Activated T-helper 17 cell treated with anti-CD3 and anti-CD28 coated beads, Interleukin-2, amount 50 U/mL, for 72 hours (primary cell): ENCODE measurements around the gene NT5M. TPM values are rescaled to one million over a fixed set of nuclear protein-coding genes. Genes with fewer than 3 reads are reported as not detected.

ENCODE experiments used
- ATAC-seq: fragments of 150-1000 bp; cut with Tn5 transposase; replicated peaks from 2 replicates; pipeline ENCODE4 v1.10.0; 2021; ENCODE audit warnings: mild to moderate bottlenecking, moderate library complexity
- H3K27ac Mint-ChIP-seq: one replicate; pipeline ENCODE4 v1.8.0; 2022; ENCODE audit warnings: mixed read lengths
- H3K27me3 Mint-ChIP-seq: one replicate; pipeline ENCODE4 v1.8.0; 2022; ENCODE audit warnings: mixed read lengths
- H3K36me3 Mint-ChIP-seq: one replicate; pipeline ENCODE4 v1.8.0; 2022; ENCODE audit warnings: low read depth, mild to moderate bottlenecking, mixed read lengths
- H3K4me1 Mint-ChIP-seq: one replicate; pipeline ENCODE4 v1.8.0; 2022; ENCODE audit warnings: mixed read lengths
- H3K4me3 Mint-ChIP-seq: one replicate; pipeline ENCODE4 v1.8.0; 2022; ENCODE audit warnings: mild to moderate bottlenecking, mixed read lengths
- H3K9me3 Mint-ChIP-seq: one replicate; pipeline ENCODE4 v1.8.0; 2022; ENCODE audit warnings: mixed read lengths
- total RNA-seq, 2 donors: library from RNA; stranded (reverse); gene quantifications; one replicate each; pipeline ENCODE4 v1.2.3, GENCODE V29; 2022

NT5M gene
- total RNA-seq, 2 donors from 2014 or later, result 2.4 to 3.3 TPM

- Mint-ChIP-seq H3K4me1 (no peaks in the 10 kb centered on the region), H3K36me3 (no peaks in the 10 kb centered on the region), H3K4me3 (no peak overlapping the region), H3K27ac (no peak overlapping the region), H3K27me3 (no peaks in the 10 kb centered on the region), H3K9me3 (no peaks in the 10 kb centered on the region)
- ATAC-seq, result no peak
Measured at GRCh38 chr17:17344507-17345293, 41.5 kb downstream of the NT5M start.

DNA sequence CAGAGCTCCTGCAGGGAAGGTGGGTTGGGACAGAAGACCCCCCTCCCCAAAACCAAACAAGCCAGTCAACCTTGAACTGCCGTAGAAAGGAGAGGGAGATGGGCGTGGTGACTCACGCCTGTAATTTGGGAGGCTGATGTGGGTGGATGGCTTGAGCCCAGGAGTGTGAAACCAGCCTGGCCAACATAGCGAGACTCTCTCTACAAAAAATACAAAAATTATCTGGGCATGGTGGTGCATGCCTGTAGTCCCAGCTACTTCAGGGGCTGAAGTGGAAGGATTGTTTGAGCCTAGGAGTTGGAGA, 42.1 kb downstream of the NT5M start:
- Mint-ChIP-seq H3K27ac (no peak overlapping the region), H3K27me3 (no peaks in the 10 kb centered on the region), H3K9me3 (no peaks in the 10 kb centered on the region), H3K36me3 (no peaks in the 10 kb centered on the region), H3K4me1 (no peaks in the 10 kb centered on the region), H3K4me3 (no peak overlapping the region)
- ATAC-seq, result no peak

DNA sequence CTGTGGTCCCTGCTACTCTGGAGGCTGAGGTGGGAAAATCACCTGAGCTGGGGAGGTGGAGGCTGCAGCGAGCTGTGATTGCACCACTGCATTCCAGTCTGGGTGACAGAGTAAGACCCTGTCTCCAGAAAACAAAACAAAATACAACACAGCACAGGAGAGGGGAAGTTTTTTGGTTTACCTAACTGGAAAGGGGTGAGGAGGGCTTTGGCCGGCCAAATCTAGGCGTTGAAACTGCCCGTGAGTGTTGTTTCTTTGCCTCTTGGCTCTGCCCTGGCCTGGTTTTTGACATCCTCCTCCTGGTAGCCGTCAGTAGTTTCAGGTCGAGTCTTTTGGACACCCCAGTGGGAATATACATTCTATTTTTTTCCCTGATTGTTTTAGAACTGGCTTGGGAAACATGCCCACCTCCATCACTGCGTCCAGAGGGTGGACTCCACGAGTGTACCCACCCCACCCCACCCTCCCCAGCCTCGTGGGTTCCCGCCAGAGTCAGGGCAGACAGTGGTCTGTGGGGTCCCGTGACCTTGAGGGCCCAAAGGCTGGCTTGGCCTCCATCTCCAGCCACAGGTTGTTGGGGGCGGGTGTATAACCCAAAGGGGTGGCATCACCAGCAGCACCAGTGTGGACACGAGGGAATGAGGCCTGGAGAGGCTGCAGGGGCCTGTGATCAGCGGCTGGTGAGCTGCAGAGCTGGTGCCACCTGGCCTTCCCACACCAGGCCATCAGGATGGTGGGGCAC, 42.7 kb downstream of the NT5M start:
- ATAC-seq, result no peak
- Mint-ChIP-seq H3K27ac (no peak overlapping the region), H3K4me1 (no peaks in the 10 kb centered on the region), H3K36me3 (no peaks in the 10 kb centered on the region), H3K9me3 (no peaks in the 10 kb centered on the region), H3K27me3 (no peaks in the 10 kb centered on the region), H3K4me3 (no peak overlapping the region)

- no peak overlapping the region for H3K27ac Mint-ChIP-seq
- no peaks in the 10 kb centered on the region for H3K27me3 Mint-ChIP-seq
- no peak for ATAC-seq
- H3K4me1 Mint-ChIP-seq, result no peaks in the 10 kb centered on the region
- H3K36me3 Mint-ChIP-seq, result no peaks in the 10 kb centered on the region
- H3K9me3 Mint-ChIP-seq, result no peaks in the 10 kb centered on the region
- no peak overlapping the region for H3K4me3 Mint-ChIP-seq
Measured at GRCh38 chr17:17346428-17347233, 43.5 kb downstream of the NT5M start.

- Mint-ChIP-seq H3K27ac (no peak overlapping the region), H3K4me1 (no peaks in the 10 kb centered on the region), H3K27me3 (no peaks in the 10 kb centered on the region), H3K36me3 (no peaks in the 10 kb centered on the region), H3K9me3 (no peaks in the 10 kb centered on the region), H3K4me3 (no peak overlapping the region)
- no peak for ATAC-seq
Measured at GRCh38 chr17:17347234-17347955, 44.2 kb downstream of the NT5M start.

DNA sequence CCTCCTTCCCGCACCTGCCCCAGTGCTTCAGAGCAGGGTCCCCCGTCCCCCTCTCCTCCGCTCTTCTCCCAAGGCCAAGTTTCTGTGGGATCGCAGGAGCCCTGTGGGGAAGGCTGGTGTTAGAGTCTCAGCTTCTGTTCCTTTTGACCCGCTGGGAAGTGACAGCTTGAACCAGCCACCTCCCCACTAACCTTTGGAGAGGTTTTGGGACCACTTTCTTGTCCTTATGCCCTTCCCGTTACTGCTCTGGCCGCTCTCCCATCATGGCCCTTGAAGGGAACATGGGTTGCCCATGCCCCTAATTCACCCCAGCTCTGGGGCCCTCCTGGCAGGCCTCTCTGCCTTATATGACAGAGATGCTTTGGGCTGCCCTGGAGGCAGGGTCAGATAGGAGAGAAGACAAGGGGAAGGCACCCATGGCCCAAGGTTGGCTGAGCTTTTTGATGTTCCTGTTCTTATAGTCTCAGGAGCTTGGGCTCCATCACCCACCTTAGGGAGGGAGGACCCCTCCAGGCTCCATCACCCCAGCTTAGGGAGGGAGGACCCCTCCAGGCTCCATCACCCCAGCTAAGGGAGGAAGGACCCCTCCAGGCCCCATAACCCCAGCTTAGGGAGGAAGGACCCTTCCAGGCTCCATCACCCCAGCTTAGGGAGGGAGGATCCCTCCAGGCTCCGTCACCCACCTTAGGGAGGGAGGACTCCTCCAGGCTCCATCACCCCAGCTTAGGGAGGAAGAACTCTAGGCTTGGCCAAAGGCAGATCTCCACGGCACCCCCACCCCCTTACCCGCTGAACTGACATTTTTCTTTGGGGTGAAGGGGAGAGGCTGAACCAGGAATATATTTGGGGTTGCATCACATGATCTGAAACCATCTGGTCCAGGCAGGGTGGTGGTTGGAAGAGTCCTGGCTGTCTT, 45.0 kb downstream of the NT5M start:
- no peak overlapping the region for H3K4me3 Mint-ChIP-seq
- H3K9me3 Mint-ChIP-seq, result no peaks in the 10 kb centered on the region
- H3K36me3 Mint-ChIP-seq, result no peaks in the 10 kb centered on the region
- H3K4me1 Mint-ChIP-seq, result no peaks in the 10 kb centered on the region
- no peaks in the 10 kb centered on the region for H3K27me3 Mint-ChIP-seq
- no peak overlapping the region for H3K27ac Mint-ChIP-seq
- ATAC-seq, result no peak

DNA sequence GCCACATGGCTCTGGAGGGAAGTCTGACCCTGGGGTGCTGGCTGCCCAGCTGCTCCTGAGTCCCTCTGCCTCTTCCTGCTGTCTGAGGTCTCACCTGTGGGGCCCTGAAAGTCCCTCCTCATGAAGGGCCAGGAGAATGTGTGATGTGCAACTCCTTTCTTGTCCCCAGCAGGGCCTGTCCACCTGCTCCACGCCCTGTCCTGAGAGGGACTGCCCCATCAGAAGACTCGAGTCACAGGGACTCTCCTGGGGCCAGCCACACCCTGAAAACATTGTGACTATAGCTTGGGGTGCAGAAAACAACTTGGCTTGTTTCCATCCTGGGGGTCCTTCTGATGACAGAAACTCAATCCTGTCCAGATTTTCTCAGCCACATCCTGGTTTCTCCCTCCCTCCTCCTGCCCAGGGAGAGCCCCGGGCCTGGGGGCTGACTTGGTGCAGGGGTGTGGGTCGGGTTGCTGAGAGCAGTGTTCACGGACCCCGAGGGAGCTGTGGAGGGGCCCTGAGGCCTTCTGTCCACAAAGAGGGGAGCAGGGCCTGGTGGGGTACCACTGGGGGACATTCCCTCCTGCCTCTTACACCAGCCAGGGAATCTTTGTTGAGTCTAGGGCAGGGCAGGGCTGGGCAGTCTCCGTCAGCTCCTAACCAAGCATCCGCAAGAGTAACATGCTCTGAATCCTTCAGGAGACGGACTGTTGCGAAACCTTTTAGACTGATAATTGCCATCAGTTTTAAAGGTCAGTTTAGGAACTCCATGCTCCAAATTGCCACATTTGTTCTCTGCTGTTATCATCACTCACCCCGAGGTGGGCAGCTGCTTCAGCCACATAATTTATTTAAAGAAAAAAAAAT, 45.9 kb downstream of the NT5M start:
- no peaks in the 10 kb centered on the region for H3K4me1 Mint-ChIP-seq
- no peaks in the 10 kb centered on the region for H3K9me3 Mint-ChIP-seq
- no peaks in the 10 kb centered on the region for H3K27me3 Mint-ChIP-seq
- ATAC-seq, result no peak
- H3K36me3 Mint-ChIP-seq, result no peaks in the 10 kb centered on the region
- H3K27ac Mint-ChIP-seq, result no peak overlapping the region
- H3K4me3 Mint-ChIP-seq, result no peak overlapping the region

GRCh38 chr17:17349724-17350106, 46.5 kb downstream of the NT5M start:
- Mint-ChIP-seq H3K4me1 (no peaks in the 10 kb centered on the region), H3K4me3 (no peak overlapping the region), H3K36me3 (no peaks in the 10 kb centered on the region), H3K9me3 (no peaks in the 10 kb centered on the region), H3K27ac (no peak overlapping the region), H3K27me3 (no peaks in the 10 kb centered on the region)
- ATAC-seq, result no peak

DNA sequence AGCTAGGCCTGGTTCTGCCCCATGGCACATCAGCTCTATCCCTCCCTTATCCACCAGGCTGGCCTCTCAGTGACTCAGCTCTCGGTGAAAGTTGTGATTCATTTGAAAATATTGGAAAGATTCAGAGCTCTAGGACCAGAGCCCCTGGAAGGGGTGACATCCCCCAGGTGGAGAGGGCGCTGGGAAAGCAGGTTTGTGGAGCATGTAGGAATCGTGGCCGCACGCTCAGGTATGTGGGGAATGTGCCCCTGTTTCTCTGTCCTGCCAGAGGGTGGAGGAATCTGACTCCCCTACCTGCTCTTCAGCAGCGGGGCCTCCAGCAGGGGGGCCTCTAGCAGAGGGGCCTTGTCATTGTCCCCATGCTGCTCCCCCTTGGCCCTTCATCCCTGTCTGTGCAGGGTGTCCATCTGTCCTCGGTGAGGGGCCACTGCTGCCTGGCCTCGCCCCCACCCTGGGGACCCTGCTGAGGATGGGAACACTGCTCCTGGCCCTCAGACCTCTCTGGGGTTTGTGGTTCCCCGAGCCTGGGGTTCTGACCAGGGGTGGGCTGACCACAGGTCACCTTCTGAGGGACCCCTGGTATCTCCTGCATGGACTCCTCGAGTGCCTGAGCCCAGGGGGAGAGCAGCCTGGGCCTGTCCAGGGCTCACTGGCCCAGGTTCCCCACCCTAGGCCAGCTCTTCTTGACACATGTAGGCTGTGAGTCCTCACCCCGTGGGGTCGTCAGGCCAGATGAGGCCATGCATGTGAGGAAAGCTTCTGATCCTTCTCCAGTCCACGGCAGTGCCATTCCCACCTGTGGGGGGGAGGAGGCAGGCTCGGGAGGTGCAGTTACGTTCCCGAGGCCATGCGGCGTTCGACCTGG, 47.5 kb downstream of the NT5M start:
- H3K27me3 Mint-ChIP-seq, result no peaks in the 10 kb centered on the region
- H3K36me3 Mint-ChIP-seq, result no peaks in the 10 kb centered on the region
- no peaks in the 10 kb centered on the region for H3K9me3 Mint-ChIP-seq
- H3K4me3 Mint-ChIP-seq, result no peak overlapping the region
- ATAC-seq, result no peak
- no peaks in the 10 kb centered on the region for H3K4me1 Mint-ChIP-seq
- H3K27ac Mint-ChIP-seq, result no peak overlapping the region

- Mint-ChIP-seq H3K36me3 (no peaks in the 10 kb centered on the region), H3K27me3 (no peaks in the 10 kb centered on the region), H3K4me3 (no peak overlapping the region), H3K27ac (no peak overlapping the region), H3K4me1 (no peaks in the 10 kb centered on the region), H3K9me3 (no peaks in the 10 kb centered on the region)
- no peak for ATAC-seq
Measured at GRCh38 chr17:17351356-17351891, 48.3 kb downstream of the NT5M start.

DNA sequence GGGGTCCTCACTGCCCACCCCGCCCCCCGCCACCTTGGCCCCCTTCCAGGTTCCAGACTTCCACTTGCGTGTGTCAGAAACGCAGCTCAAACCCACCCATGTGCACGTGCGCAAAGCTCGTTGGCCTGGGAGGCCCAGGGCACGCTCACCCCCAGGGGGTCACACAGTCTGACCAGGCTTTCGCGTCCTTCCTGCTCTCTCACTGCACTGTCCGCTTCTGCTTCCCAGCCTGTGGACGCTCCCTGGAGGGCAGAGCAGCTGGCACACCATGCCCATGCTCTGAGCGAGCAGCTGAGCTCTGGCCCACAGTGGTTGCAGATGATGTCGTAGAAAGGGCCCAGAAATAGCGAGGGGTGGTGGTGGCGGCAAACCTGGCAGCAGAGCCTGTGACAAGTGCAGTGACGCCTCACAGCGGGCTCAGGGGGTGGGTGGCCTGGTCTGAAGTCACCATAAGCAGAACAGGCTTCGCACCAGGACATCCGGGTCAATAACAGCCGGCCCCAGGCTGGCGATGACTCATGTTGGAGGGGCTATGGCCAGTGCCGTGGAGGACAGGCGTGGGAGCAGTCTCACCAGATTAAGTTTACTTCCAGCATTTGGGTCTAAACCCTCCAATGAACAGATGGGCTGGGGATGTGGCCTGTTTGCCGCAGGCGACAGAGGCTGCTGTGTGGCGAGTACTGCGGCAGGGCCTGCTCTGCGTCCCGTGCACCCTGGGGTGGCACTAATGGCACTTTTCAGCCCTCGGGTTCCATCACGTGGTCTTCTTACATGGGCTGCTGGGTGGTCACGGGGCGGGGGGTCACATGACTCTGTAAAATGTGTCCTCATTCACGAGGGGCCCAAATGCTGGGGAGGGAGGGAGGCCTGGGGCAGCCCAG, 49.0 kb downstream of the NT5M start:
- no peak for ATAC-seq
- H3K36me3 Mint-ChIP-seq, result no peaks in the 10 kb centered on the region
- H3K27me3 Mint-ChIP-seq, result no peaks in the 10 kb centered on the region
- H3K9me3 Mint-ChIP-seq, result no peaks in the 10 kb centered on the region
- no peaks in the 10 kb centered on the region for H3K4me1 Mint-ChIP-seq
- H3K27ac Mint-ChIP-seq, result no peak overlapping the region
- no peak overlapping the region for H3K4me3 Mint-ChIP-seq
